Superior temporal gyrus (tissue), 1 donor: Measurements from ENCODE around the gene AVPI1.

ENCODE experiments used
- DNase-seq: peaks from one replicate; pipeline ENCODE4 v3.0.0-alpha.2; 2016; ENCODE audit errors: extremely low spot score

The AVPI1 gene, protein sequence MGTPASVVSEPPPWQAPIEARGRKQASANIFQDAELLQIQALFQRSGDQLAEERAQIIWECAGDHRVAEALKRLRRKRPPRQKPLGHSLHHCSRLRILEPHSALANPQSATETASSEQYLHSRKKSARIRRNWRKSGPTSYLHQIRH

DNA sequence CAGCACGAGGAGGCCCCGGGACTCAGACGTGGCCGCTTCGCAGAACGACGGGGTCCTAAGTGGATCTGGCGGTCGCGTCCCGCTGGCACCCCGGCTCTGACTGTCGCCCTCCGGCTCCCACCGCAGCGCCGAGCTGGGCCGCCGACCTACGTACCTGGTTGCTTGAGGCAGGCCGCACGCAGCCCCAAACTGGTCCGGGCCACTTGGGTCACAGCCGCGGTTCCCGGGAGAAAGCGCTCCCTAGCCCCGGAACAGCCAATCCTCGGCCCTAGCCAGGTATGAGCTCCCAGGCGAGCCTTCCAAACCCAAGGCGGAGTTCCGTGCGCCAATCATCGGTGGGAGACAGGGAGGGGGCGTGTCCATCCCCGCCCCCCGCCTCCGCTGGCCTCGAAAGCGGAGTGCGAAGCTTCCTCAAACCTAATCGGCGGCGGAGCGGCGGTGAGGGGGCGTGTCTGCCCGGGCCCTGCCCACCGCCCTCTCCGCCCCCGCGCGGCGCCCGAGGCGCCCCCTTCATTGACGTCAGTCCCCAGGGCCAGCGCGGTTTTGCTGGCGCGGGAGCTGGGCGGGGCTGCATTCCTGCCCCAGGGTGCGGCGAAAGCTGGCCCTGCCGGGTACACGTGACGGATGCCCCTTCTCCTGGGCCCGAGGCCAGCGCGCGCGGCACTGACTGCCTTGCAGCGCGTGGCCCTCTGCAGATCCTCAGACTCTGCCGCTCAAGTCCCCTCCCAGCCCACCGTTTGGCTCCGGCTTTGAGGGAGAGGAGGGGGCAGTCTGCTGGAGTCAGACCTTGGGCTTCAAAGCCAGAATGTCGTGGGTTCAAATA is at the start of gene AVPI1:
Gene AVPI1, minus strand, starts transcription at position 280 of the 823 bp plus-strand sequence. CDS start 7,336 bp downstream, outside the sequence.
- peak; percentile 86 for DNase-seq

DNA sequence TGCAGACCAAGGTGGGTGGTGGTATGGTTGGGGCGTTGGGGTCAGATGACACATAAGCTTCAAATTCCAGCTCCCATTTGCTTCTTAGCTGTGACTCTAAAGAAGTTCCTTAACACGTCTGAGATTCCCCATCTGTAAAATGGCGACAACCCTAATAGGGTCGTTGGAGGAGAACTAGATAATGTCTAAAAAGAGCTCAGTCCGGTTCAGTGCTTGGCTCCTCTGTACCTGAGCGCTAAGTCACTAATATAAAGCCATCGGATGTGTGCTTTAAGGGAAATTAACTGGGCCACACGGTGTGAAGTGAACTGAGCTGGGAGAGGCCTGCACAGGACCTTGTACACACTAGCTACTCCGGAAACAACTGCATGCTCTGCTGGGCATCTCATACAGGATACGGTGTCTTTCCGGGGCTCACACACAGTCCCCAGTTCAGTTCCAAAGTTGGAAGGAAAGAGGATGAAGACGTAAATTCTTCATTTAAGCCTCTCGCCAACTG is 49.4 kb upstream of the AVPI1 start:
- DNase-seq, result no peak

DNA sequence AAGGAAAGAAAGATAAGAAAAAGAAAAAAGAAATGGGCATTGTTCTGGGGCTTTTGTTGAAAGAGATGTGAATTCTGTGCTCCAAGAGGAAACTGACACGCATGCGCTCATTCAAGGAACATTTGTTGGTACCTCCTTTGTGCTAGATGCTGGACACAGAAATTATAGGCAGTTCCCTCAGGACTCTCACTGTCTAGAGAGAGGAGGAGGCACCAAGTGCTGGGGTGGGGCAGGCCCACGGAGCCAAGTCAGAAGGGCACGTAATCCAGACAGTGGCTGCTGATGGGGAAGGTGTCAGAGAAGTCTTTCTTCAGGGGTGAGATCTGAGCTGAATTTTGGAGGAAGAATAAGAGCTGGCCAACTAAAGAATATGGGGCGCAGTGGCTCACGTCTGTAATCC is 47.0 kb upstream of the AVPI1 start:
- DNase-seq, result no peak

DNA sequence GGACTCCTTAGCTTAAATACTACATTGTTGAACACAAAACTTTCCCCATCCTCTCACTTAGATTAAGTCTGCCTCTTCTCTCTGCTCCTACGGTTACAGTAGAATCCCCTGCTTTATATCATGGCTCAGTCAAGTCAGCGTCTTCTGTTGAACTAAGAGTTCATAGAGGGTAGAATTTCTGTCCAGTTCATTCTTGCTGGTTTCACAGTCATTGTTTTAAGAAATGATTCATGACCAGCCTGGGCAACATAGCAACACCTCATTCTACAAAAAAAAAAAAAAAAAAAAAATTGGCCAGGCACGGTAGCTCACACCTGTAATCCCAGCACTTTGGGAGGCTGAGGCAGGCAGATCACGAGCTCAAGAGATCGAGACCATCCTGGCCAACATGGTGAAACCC is 46.2 kb upstream of the AVPI1 start:
- DNase-seq, result no peak

DNA sequence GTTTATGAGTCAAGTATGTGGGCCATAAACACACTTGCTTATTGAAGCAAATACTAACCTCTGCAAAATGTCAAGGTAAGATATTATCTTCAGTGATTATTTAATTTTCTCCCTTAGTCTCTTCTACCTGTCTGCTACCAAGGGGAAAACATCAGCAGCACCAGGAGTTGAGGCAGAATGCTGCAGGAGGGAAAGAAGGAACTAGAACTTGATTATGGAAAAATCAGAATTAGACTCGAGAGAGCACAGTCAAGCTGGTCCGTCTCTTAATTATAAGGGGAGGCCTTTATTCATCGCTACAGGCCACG is 45.0 kb upstream of the AVPI1 start:
- DNase-seq, result no peak

DNA sequence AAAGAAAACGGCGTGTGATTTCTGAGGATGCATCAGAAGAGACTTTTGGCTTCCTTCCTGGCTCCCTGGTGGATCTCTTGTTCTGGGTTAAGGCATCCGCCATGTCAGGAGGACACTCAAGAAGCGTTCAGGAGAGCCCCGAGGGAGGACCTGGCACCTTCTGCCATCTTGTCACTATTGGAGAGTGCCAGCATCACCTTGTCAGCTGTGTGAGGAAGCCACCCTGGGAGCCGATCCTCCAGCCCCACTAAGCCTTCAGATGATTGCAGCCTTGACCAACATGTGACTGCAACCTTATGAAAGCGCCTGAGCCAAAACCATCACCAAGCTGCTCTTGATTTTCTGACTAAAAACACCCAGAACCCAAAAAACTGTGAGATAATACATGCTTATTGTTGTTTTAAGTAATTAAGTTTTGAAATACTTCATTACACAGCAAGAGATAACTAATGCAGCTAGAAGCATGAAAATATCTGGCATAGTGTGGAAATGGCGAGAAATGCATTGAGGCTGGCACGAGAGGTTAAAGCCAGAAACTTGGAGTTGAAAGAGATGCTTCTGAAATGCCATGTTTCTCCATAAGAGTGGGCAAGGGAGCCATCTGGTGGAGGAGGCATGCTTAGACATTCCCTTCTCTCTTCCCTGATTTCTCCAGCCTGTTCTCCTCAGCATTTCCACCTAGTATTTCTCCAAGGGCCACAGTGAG is 44.5 kb upstream of the AVPI1 start:
- DNase-seq, result peak; percentile 95

DNA sequence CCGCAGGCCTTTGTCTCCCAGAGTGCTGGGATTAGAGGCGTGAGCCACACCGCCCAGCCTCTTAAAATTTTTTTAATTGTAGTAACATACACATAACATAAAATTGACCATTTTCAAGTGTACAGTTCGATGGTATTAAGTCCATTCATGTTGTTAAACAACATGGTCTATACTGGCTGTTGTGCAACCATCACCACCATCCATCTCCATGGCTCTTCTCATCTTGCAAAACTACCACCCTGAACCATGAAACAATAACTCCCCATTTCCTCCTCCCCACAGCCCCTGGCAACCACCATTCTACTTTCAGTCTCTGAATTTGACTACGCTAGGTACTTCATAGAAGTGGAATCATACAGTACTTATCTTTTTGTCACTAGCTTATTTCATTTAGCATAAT is 42.0 kb upstream of the AVPI1 start:
- DNase-seq, result no peak

DNA sequence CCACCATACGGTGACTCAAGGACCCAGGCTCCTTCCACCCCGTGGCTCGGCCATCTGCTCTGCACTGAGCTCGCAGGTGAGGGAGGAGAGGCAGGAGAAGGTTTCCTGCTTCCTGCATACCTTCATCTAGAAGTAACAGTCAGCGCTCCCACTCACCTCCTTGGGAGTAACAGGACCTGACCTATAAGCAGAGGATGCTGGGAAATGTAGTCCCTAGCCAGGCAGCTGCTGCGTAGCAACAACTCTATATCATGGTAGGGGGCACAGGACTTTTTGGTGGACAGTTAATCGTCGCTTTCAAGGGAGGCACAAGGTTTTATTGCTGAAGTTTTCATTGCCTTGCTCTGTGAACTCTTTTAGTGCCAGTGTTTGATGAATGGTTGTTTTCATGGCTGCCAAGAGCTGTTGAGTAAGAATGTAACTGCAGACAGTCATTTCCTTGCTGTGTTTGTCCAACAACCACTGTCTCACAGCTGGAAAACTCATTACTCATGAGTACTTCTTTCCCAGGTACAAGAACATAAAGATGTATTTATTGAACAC is 39.7 kb upstream of the AVPI1 start:
- DNase-seq, result no peak

DNA sequence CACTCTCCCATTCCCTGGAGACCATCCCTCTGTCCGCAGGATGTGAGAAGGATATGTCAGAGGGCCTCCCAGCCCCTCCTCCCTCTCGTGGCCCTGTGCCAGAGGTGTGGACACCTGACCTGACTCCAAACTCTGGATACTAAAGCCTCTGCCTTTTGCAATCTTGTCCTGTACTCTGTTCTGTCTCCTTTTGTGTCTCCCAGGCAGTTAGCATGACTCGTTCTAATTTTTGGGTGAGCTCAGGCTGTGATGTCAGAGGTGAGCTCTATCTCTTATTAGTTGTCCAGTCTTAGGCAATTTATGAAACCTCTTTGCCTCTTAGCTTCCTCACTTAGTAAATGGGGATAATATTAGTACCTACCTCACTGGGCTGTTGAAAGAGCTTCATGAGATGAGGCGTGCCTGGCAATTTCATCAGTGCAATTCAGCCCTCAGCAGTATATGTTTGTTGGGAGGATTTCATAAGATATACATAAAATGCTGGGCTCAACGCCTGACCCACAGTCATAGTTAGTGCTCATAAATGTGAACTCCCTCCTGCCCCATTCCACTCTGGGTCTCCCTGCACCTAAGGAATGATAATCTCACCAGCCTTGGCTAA is 37.4 kb upstream of the AVPI1 start:
- no peak for DNase-seq

DNA sequence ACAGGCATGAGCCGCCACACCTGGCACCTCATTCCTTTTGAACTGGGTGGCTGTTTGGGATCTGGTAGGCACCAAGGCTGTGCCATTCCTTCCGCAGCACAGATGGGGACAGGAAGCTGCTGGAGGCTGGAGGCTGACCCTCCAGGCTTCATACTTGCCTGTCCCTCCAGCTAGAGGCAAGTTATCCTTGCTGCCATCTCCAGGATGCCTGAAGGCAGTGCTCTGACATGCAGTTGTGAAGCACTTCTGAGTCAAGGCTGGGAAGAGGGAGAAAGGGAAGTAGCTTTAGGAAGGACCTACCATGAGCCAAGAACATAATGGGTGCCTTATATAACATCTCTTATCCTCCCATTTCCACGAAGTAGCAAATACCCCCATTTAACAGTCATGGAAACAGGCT is 36.0 kb upstream of the AVPI1 start:
- no peak for DNase-seq

DNA sequence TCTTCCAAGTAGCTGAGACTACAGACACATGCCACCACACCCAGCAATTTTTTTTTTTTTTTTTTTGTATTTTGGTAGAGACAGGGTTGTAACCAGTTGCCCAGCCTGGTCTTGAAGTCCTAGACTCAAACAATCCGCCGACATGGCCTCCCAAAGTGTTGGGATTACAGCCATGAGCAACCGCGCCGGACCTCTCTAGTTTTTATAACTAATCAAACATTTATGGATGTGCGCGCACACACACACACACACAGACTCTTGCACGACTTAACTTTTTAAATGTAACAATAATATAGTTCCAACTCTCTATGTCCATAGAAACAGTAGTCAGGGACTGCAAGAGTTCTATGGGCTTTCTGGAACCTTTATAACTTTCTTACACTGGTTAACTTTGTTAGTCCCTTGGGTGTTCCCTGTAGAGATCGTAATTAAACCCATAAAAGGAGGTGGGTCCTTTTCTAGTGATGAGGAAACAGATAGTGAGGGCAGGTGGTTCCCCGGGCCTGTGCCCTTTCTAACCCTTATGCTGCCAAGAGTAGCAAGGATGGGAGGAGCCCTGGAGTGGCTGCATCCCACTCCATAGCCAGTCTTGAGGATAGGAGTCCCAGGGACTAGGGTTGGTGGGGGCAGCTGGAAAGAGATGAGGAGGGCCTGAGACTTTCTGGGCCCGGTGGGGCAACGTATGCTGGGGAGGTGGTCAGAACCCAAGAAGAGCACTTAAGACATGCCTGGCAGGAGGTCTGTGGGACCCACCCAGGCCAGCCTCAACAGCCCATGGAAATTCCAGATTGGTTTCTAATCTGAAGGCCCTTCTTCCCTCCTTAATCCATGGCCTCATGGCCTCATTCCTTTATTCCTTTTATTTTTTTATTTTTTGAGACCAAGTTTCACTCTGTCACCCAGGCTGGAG is 35.1 kb upstream of the AVPI1 start:
- DNase-seq, result no peak

DNA sequence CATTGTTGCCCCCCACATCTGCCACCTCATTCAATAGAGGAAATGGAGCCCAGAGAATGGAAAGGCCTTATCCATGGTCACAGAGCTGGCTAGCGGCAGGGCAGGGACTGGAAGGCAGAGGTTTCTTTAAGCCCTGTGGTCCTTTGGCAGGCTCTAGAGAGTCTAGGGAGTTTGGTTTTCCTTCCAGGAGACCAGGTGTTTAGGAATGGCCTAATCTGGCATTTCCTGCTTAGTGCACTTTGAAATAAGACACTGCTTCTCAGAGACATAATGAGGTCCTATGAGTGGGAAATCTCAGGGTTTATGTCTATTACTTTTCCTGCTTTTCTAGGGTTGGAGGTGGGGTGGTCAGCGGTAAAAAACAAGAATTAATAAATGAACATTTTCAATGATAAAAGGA is 32.6 kb upstream of the AVPI1 start:
- DNase-seq, result no peak

DNA sequence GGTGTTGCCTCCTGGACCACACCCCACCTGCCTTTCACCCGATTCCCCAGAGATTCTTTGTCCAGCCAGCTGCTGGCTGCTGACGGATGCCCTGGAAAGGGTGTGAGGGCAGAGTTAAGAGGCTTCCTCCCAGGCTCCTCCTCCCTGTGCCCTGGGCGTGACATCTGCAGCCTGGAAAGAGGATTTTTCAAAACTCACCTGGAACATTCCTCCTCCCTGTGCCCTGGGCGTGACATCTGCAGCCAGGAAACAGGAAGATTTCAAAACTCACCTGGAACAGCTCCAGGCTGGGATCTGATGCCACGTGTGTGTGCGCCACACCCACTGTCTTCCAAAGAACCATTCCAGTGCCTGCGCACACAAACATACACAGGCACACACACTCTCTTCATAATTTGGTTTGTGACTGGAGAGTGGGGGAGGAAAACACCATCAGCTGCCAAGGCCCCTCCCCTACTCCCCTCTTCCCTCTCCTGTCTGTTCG is 31.7 kb upstream of the AVPI1 start:
- no peak for DNase-seq

DNA sequence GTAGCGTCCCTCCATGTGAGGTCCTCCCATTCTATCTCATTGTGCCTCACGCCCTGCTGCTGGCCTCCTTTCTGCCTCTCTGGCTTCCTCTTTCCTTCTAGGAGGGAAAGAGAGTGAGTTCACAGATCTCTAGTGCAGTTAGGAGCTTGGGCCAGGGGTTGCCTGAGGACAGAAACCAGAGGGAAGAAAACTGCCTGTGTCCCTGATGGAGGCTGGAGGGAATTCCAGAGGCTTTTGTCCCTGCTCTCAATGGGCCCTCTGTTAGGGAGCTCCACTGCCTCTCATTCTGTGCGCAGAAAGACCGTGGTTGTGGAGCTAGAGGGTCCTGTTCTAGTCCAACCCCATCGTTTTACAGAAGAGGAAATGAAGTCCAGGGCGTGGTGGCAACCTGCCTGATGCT is 31.1 kb upstream of the AVPI1 start:
- DNase-seq, result peak; percentile 80

DNA sequence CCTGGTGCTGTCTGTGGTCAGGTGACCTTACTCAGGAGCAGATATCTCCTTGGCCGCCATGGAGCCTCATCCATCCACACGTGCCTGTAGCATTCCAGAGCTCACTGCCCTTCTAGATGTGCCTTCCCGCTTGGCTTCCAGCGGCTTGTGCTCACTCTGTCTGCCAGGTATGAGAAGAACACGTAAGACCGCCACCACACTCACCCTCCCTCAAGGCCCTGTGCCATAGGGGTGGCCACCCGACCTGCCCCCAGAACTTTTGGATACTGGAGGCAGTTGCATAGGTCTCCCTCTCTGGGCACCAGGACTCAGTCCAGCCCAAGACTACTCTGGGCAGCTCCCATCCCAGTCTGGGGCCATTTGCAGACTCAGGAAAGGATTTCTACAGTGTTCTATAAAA is 30.6 kb upstream of the AVPI1 start:
- DNase-seq, result no peak

DNA sequence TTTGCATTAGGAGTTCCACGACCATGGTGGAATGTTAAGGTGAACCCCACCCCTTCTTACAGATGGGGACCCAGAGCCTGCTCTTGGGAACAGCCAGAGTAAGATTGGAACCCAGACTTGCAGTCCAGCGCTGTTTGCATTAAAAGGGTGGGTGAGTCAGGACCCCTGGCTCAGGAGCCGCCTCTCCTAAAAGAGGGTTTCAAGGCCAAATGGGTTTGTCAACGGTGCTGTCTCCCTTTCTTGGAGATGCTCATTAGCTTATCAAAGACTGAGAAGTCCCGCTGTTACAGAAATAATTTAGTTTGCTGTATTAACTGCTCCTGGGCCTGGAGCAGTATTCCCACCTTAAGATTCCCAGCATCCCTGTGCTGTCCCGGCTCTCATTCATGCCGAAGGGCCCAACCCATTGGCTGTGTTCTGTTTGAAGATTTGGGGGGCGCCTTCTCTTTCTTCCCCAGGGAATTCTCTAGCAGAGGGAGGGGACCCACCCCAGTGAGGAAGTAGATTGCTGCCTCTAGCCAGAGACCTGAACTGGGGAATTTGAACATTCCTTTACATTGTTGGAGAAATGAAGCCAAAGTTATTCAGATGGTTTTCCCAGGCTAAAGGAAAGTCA is 28.3 kb upstream of the AVPI1 start:
- no peak for DNase-seq

DNA sequence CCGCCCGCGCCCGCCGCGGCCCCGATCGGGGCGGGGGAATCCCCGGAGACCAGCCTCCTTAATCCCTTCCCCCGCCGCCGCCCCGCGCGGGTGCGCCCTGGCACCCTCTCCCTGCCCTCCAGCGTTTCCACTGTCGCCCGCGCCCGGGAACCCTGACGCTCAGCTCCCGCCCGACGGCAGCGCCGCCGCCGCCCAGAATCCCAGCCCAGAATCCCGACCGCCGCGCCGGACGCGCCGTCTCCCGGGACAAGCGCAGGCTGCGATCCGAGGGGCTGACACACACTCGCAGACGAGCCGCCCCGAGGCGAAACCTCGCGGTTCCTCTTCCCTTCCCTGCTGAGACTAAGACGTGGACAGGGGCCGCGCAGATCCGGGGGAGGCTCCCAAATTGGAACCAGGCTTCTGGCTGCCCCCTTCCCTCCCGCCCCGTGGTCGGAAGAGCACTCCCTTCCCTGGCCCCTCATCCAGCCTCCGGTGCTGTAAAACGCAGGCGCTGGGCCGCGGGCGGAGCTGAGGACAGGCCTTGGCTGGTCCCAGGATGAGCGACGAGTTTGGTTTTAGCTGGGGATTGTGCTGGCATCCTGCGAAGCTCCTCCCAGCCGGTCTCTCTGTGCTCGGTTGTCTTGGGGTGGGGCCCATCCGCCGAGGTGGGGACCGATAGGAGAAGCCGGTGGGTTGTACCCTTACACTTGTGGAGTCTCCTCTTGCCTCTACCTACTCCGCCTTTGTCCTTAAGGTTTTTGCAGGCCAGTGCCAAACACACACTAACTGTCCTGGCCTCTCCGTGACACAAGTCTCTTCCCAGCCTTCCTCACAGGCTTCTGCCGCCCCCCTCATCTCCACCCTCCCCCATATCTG is 27.6 kb upstream of the AVPI1 start:
- DNase-seq, result no peak

DNA sequence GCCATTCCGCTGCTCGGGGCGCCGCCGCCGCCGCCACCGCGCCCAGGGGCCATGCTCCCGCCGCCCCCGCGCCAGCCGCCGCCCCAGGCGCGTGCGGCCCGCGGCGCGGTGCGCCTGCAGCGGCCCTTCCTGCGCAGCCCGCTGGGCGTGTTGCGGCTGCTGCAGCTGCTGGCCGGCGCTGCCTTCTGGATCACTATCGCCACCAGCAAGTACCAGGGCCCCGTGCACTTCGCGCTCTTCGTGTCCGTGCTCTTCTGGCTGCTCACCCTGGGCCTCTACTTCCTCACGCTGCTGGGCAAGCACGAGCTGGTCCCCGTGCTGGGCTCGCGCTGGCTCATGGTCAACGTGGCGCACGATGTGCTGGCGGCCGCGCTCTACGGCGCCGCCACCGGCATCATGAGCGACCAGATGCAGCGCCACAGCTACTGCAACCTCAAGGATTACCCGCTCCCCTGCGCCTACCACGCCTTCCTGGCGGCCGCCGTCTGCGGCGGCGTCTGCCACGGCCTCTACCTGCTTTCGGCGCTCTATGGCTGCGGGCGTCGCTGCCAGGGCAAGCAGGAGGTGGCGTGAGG is 26.9 kb upstream of the AVPI1 start:
- DNase-seq, result peak; percentile 65

DNA sequence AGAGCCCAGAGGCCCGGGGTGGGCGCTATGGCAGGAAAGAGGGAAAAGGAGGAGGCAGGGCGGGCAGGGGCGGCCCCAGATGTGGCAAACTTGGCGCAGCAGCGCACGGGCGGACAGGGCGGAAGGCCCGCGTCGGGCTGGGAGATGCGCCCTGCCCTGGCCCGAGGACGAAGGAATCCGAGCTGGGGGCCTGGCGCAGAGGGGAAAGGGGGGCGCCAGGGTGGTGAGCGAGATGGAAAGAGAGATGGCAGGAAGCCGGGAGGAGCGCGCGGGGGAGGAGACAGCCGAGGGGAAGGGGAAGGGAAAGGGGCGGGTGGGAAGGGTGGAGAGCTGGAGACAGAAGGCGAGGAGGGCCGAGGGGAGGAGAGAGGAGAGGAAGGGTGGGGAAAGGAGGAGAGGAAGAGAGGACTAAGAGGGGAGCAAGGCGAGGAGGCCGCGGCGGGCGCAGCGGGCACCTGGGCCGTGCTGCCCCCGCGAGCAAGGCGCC is 26.3 kb upstream of the AVPI1 start, which contains the start of gene MARVELD1:
Gene MARVELD1, plus strand, starts transcription at position 392 of the 487 bp plus-strand sequence. CDS start 147 bp downstream, outside the sequence.
- no peak for DNase-seq
